Measurements from ENCODE around the gene TLCD3B. TPM values are rescaled to one million over a fixed set of nuclear protein-coding genes. Genes with fewer than 3 reads are reported as not detected.

The TLCD3B gene
- total RNA-seq, 2 experiments from 2014 or later, result 4.3 to 17.6 TPM

- no peak overlapping the region for H2AFZ ChIP-seq (ENCODE audit: low read length)
- no peak for DNase-seq (ENCODE audit: low spot score)
- 0 out of 2 replicates have a peak, but pooled peaks cover 12% of the 10 kb centered on the region for H4K20me1 ChIP-seq (ENCODE audit: insufficient read depth, low read length)
- CTCF ChIA-PET (ENCODE audit: unreplicated experiment), result no interaction called here
- H3K9me3 ChIP-seq (ENCODE audit: low read length), result no peaks in the 10 kb centered on the region
- H3K79me2 ChIP-seq (ENCODE audit: insufficient read depth, low read depth, low read length), result peaks cover 34% of the 10 kb centered on the region
- no TSS peak for BruUV-seq (replicated peaks)
- peaks cover 63% of the 10 kb centered on the region for H3K36me3 ChIP-seq (ENCODE audit: insufficient read depth, low read length)
- H3K4me2 ChIP-seq (ENCODE audit: low read length), result no peak overlapping the region
- no peak for TF ChIP-seq CTCF (conservative IDR thresholded peaks at IDR 0.05; ENCODE audit: low read length)
- TF ChIP-seq EZH2phosphoT487 (IDR thresholded peaks at IDR 0.05; ENCODE audit: borderline replicate concordance, low read depth, low read length), result no peak
- POLR2A ChIA-PET, result interaction anchor here (1.1 kb wide), 1 partner anchor 16 kb away, joined by 4 read pairs; the partner anchor contains the start of gene HIRIP3
- peaks cover 26% of the 10 kb centered on the region for H3K4me1 ChIP-seq (ENCODE audit: insufficient read depth, low read length, poor library complexity, severe bottlenecking)
- intact Hi-C loops (cut with micrococcal nuclease; ENCODE audit: unreplicated experiment), result no loop called here
- H3K27ac ChIP-seq (ENCODE audit: low read depth, low read length, poor library complexity, severe bottlenecking), result no peak overlapping the region
- no peaks in the 10 kb centered on the region for H3K9me2 ChIP-seq (ENCODE audit: insufficient read depth, low read length)
- no peak overlapping the region for H3K4me3 ChIP-seq (ENCODE audit: low read depth, low read length, poor library complexity, severe bottlenecking)
Observed at GRCh38 chr16:29978564-29979270, 52.4 kb downstream of the TLCD3B start.

- Histone ChIP-seq H4K20me1 (ENCODE audit: insufficient read depth, low read length) (0 out of 2 replicates have a peak, but pooled peaks cover 12% of the 10 kb centered on the region), H3K4me2 (ENCODE audit: low read length) (no peak overlapping the region), H3K27ac (ENCODE audit: low read depth, low read length, poor library complexity, severe bottlenecking) (no peak overlapping the region), H3K36me3 (ENCODE audit: insufficient read depth, low read length) (peaks cover 58% of the 10 kb centered on the region), H2AFZ (ENCODE audit: low read length) (no peak overlapping the region), H3K79me2 (ENCODE audit: insufficient read depth, low read depth, low read length) (peaks cover 34% of the 10 kb centered on the region), H3K4me1 (ENCODE audit: insufficient read depth, low read length, poor library complexity, severe bottlenecking) (peaks cover 29% of the 10 kb centered on the region), H3K4me3 (ENCODE audit: low read depth, low read length, poor library complexity, severe bottlenecking) (no peak overlapping the region), H3K9me3 (ENCODE audit: low read length) (no peaks in the 10 kb centered on the region), H3K9me2 (ENCODE audit: insufficient read depth, low read length) (no peaks in the 10 kb centered on the region)
- ChIA-PET CTCF (ENCODE audit: unreplicated experiment) (interaction anchor here (0.5 kb wide), 1 partner anchor 199 kb away, joined by 3 read pairs; no protein-coding TSS in a partner anchor), POLR2A (no interaction called here)
- no peak for TF ChIP-seq CTCF (conservative IDR thresholded peaks at IDR 0.05; ENCODE audit: low read length)
- no peak for TF ChIP-seq EZH2phosphoT487 (IDR thresholded peaks at IDR 0.05; ENCODE audit: borderline replicate concordance, low read depth, low read length)
- intact Hi-C loops (cut with micrococcal nuclease; ENCODE audit: unreplicated experiment), result no loop called here
- no TSS peak for BruUV-seq (replicated peaks)
- no peak for DNase-seq (ENCODE audit: low spot score)
Observed at GRCh38 chr16:29978081-29978480, 53.0 kb downstream of the TLCD3B start.
